GM08714 (cell line): Measurements from ENCODE around the gene CDC25A.

Experiments used
- H3K4me3 ChIP-seq: fragments of 200-500 bp; sonication (Bioruptor generic); 2 replicates; pipeline ENCODE4 v1.5.1; 2014; ENCODE audit warnings: mild to moderate bottlenecking, low read length, inconsistent platforms
- ZNF274 ChIP-seq: IDR thresholded peaks from 2 replicates; pipeline ENCODE4 v1.6.1; 2012; ENCODE audit warnings: mild to moderate bottlenecking, low read depth, low read length

The CDC25A gene

DNA sequence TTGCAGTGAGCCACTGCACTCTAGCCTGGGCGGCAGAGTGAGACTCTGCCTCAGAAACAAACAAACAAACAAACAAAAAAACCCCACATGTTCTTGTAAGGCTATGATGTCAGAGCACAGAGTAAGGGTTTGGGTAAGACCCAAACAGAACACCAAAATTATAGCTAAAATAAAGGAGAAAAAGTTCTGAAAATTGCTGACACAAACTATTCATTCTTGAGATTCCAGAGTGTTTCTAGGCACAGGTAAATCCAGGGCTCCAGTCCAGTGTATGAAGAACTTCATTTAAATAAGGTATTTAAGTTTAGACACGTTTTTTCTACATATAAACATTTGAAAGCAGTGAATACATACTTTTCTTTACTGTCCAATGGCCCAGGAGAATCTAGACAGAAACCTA, 3.9 kb downstream of the CDC25A start:
- H3K4me3 ChIP-seq = no peak overlapping the region
- TF ChIP-seq ZNF274 = no peak

DNA sequence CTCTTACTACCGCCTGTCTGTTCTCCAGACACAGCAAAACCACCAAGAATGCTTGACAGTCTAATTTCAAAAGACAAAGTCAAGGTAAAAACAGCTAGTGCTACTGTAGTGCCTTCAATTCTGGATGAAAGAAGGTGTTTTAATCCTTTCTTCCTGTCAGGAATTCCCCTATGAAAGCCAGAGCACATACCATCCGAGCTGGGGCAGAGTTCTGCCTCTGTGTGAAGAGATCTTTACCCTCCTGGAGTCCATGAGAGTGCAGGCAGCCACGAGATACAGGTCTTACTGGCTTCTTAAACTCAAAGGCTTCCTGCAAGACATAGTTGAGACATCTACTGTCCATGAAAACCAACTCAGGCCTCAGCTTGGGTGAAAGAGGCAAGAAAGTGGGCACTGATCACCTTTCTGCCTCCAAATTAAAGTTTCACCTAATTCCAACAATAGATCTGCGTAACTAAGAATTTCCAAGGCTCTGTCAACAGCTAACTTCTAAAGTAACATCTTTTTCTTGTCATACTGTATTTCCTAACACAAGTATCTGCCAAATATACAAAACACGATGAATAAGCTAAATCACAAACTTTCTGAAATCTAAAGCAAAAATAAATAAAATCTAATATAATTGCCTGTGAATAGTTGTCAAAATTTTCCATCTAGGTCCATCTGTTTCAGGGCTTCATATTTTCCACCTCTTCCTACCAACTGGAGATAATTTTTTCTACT, 7.5 kb downstream of the CDC25A start:
- no peak for TF ChIP-seq ZNF274
- no peak overlapping the region for H3K4me3 ChIP-seq

DNA sequence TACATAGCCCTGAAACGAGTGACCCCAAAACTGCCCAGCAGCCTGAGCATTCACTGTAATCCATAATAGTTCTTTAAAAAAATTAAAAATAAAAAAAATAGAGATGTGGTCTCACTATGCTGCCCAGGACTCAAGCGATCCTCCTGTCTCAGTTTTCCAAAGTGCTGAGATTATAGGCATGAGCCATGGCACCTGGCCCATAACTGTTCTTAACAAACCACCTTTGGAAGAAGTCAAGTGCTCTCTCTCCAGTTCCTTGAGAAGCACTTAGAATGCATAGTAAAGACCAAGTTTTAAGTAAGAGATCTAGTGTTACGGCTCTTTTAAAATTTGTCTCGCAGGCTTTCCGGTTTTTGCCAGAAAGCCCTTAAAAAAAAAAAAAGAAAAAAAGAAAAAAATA, 8.2 kb downstream of the CDC25A start:
- no peak overlapping the region for H3K4me3 ChIP-seq
- TF ChIP-seq ZNF274 = no peak

DNA sequence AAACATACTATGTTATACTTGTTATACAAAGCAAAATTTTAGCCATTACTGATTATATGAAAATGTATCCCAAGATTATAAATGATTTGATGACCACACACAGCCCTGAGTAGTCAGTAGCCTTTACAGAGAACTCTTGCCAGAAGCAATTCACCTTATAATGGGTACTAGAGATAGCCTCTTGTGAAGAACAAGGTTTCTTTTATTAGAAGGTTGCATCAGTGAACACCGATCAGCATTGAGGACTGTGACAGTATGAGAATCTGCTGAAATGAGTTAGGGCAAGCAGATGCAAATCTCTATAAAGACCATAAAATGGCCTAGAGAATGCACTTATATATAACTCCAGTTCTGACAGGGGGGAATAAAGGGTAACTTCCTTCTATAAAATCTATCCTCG, 10.1 kb downstream of the CDC25A start:
- H3K4me3 ChIP-seq = no peak overlapping the region
- no peak for TF ChIP-seq ZNF274

DNA sequence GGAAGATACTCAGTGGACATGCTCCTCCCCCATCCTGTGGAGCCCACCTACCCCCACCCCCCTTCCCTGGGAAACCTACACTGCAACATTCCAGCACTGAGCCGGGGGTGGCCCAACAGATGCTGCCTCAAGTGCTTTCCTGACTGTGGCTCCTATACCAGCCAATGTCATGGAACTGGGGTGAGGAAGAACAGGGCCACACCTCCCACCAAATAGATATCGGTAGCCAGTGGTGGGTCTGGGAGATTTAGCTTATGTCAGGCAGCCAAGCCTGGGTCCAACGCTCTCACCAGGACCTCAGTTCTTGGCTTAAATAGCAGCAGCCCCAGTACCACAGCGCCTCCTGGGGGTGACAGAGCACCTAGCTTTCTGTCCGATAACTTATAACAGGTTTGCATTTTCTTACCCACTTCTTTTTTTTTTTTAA, 30.3 kb downstream of the CDC25A start:
- H3K4me3 ChIP-seq = no peak overlapping the region
- TF ChIP-seq ZNF274 = no peak

DNA sequence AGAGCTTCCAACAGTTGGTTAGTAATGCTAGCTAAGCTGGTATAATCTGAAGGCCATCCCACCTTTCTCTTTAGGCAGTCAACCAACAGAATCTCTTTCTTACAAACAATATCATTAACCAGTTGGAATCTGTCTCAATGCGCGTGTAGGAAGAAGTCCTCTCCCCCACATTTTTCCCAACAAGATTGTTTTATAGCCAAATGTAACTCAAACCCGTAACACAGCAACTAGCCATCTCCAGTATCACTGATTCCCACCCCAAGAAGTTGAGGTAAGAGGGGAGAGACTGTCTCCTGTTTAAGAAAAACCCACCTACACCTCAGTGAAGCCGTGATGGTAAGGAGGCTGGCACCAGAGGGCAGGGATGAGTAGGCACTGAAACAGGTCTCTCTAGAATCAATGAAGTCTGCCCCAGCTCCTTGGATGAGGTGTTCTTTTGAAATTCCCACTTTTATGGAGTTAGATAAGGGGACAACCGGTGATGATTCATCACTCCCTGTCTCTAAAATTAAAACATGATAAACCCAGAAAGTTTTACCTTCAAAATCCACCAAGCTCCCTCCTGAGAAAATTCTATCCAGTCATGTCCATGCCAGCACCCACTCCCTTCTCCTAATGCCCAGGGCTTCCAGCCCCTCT, 30.9 kb downstream of the CDC25A start:
- H3K4me3 ChIP-seq = no peak overlapping the region
- TF ChIP-seq ZNF274 = no peak

DNA sequence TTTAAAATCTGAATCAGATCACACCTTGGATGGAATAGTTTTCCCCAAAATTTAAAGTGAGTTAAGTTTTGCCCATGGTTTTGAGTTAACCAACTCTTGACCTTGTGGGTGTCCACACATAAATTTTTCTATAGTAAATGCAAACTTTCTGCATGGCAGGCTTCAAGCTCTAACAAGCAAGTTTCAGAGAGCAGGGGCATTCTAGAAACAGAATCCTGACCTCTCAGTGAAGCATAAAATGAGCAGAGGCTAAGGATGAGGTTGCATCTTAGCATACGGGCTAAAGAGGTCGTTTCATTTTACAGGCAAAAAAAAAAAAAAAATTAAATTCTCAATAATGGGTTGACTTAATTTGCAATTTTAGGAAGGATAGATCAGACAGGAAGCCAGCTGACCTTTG, 32.1 kb downstream of the CDC25A start:
- H3K4me3 ChIP-seq = no peak overlapping the region
- TF ChIP-seq ZNF274 = no peak

DNA sequence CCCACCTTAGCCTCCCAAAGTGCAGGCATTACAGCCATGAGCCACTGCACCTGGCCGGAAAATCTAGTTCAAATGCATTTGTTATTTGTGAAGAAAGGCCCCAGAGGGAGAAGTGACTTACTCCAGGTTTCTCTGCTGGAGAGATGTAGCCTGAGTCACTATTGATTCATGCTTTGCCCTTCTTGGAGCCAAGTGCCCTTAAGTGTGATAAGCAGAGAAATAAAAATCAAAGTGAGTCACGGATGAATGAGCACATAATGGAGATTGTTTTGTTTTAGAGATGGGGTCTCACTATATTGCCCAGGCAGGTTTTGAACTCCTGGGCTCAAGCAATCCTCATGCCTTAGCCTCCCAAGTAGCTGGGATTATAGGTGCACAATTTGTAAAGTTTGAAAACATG, 33.1 kb downstream of the CDC25A start:
- TF ChIP-seq ZNF274 = no peak

DNA sequence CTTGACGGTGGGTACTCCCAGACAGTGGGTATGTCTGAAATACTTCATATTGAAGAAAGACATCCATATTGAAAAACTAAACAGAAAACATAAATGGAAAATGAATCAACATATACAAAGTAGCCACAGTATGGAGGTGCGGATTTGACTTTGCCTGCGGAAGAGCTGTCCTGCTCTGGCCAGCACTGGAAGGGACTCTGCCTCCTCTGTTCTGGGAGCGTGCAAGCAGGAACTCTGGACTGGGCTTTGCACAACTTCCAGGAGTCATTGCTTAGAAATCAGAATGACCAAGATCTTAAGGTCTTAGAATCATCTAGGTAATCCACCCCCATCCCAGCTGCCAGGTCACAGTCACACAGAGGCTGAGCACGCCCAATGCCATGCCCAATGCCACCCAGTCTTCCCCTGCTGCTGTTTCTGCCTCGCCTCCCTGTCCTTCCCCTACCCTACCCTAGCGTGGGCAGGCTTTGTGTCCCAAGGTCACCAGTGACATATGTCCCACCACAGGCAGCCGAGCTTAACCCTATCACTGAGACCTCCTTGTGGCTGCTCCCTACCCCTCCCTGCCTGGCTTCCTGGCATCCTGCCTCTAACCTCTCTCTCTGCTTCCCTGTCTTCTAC, 36.3 kb downstream of the CDC25A start:
- no peak for TF ChIP-seq ZNF274
- no peak overlapping the region for H3K4me3 ChIP-seq

More for the DNA sequence above, 33.1 kb downstream of the CDC25A start:
- no peak overlapping the region for H3K4me3 ChIP-seq

DNA sequence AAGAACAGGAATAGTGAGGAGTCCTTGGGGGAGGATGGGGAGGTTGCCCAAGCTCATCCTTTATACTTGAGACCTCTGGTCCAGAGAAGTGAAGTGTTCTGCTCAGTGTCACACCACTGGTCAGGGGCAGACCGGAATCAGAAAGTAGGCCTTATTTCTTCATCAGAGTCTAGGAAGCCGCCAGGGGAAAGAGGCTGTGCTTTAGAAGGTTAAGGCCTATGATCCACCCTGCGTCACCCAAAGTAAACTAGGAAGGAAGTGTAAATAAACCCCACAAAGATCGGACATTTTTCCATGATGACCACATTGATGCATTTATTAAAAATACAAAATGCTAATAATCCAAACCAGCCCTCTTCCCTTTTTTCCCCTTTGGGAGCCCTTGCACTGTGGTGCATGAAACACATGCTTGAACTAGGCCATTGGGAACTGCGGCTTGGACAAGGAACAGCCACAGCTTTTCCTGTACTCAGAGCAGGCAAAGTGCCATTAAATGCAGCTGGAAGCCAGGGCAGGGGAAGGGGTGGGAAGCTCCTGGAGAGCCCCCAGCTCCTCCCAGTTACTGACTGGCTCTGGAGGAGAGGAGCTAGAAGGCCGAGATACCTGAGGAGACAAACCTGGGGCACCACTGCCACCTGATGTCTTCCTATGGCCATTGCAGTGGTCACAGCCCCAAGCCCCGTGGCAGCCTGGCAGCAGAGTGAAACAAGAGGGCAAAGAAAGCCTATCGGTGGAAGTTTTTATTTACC, 37.0 kb downstream of the CDC25A start:
- no peak overlapping the region for H3K4me3 ChIP-seq
- no peak for TF ChIP-seq ZNF274

DNA sequence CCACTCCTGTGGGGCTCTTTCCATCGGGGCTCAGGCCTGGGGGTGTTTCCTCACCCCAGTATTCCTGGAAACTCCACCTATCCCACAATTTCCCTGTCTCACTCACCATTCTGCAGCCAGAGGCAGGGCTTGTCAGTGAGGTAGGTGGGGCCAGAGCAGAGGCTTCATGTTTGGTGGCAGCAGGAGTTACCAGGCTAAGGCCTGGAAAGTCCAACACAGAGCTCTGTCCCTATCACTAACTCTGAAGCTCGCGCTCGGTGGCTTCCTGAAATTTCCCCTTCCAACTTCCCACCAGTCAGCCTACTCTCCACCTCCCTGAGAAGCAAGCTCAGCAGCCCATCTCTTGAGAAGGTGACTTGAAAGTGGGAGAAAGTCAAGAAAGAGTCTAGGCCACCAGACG, 44.2 kb downstream of the CDC25A start:
- no peak overlapping the region for H3K4me3 ChIP-seq
- TF ChIP-seq ZNF274 = no peak

DNA sequence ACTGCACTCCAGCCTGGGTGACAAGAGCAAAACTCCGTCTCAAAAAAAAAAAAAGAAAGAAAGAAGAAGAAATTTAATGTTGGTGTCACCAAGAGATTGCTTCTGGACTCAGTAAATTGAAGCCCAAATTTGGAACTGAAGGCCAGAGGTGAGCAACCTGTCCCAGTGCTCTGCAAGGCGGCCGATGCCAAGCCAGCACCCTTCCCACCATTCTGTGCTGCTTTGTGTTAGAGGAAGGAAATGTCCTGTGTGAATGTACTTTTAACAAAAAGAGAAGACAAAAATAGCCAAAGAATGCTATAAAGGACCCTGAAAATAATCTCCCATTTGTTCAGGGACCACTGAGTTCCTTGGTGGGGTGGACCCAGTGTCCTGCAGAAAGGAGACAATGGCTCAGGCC, 44.6 kb downstream of the CDC25A start:
- no peak overlapping the region for H3K4me3 ChIP-seq
- no peak for TF ChIP-seq ZNF274

DNA sequence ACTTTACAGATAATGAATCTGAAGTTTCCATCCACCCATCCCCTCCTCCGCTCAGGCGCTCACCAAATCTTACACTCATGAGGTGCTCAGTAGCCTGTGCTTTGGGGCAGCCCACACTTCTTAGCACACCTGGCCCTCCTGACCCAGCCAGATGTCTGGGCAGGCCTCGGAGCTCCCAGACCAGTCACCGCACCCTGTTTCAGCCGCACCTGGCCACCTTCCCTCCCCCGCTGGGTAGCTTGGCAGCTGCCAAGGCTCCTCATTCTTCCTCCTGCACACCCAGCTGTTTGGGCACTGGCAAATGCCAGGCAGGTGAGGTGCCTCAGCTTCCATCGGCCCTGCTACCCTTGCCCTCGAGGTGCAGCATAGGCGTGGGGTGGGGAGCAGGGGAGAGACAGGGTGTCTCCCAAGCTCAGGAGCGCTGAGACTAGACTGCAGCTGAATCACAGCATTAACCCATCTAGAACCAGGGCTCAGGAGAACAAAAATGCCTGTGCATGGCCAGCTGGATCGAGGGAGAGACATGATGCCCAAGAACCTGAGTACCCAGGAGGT, 45.8 kb downstream of the CDC25A start:
- no peak overlapping the region for H3K4me3 ChIP-seq
- no peak for TF ChIP-seq ZNF274

DNA sequence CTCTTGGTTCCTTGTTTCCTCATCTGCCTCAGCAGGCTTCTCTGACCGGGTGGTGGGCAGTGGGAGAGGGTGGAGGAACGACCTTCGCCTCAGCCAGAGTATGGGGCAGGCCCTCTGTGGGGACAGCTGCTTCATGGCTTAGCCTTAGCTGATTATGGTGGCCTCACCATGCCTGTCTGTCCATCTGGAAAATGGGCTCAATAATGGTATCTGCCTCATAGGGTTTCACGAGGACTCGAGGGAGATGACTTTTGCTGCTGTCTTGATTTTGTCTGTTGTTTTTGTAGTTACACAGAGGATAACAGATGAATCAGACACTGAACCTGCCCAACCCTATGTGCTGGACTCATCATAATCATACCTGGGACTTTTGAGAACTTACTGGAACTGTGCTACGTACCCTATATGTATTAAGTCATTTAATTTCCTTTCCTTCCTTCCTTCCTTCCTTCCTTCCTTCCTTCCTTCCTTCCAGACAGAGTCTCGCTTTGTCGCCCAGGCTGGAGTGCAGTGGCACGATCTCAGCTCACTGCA, 46.5 kb downstream of the CDC25A start:
- no peak overlapping the region for H3K4me3 ChIP-seq
- TF ChIP-seq ZNF274 = no peak
